Endothelial cell of umbilical vein (primary cell): Measurements from ENCODE around the gene FGF2. TPM values are rescaled to one million over a fixed set of nuclear protein-coding genes. Genes with fewer than 3 reads are reported as not detected.

Source experiments
- BruUV-seq: library from RNA; stranded (reverse); fragments of 400-500 nt; replicated peaks from 2 replicates; lab custom pipeline; 2021; lab: Mats Ljungman, UMichigan
- CTCF ChIA-PET: fragments of 300-600, 350-600 bp; sonication (Branson Sonifier 250); formaldehyde crosslinking; loops from one replicate; lab custom pipeline; 2021; ENCODE audit warnings: antibody characterized with exemption, inconsistent platforms; lab: Charles Lee
- POLR2A ChIA-PET: fragments of 300-600, 350-600 bp; sonication (Branson Sonifier 250); formaldehyde crosslinking; loops from one replicate; lab custom pipeline; 2021; ENCODE audit warnings: antibody characterized with exemption, inconsistent platforms; lab: Charles Lee
- DNase-seq: peaks from one replicate; pipeline ENCODE4 v3.0.0-alpha.2; 2011; ENCODE audit warnings: low read depth, low spot score
- FAIRE-seq: peaks from 2 replicates; lab custom pipeline; 2011; peaks lifted over from hg19 to GRCh38; lab: Jason Lieb, UNC
- H2AFZ ChIP-seq: 2 replicates; pipeline ENCODE4 v1.6.0; 2012; ENCODE audit warnings: low read depth, low read length, control low read depth, inconsistent platforms
- H3K27ac ChIP-seq: 2 replicates; pipeline ENCODE4 v1.5.1; 2011; ENCODE audit warnings: low read depth, mild to moderate bottlenecking, control low read depth, low read length, moderate library complexity; ENCODE audit not compliant: insufficient read depth
- H3K27me3 ChIP-seq, 2 experiments: 2 replicates each; pipeline versions ENCODE4 v1.6.0 to v1.6.1; 2011; ENCODE audit warnings: low read length in 2 of 2, mixed read lengths in 1 of 2; ENCODE audit not compliant: control insufficient read depth in 2 of 2, insufficient read depth in 2 of 2
- H3K36me3 ChIP-seq, 2 experiments: 2 replicates in 1 of 2; 3 replicates in 1 of 2; pipeline ENCODE4 v1.5.1; 2011; ENCODE audit warnings: low read length in 2 of 2, mild to moderate bottlenecking in 1 of 2, moderate library complexity in 1 of 2; ENCODE audit not compliant: control insufficient read depth in 2 of 2, insufficient read depth in 2 of 2; ENCODE audit errors: extremely low read depth in 1 of 2
- H3K4me1 ChIP-seq: 3 replicates; pipeline ENCODE4 v1.5.1; 2011; ENCODE audit warnings: mild to moderate bottlenecking, low read length; ENCODE audit not compliant: control insufficient read depth, insufficient read depth; ENCODE audit errors: extremely low read depth
- H3K4me2 ChIP-seq: 2 replicates; pipeline ENCODE4 v1.6.1; 2011; ENCODE audit warnings: low read length, control low read depth, mixed read lengths; ENCODE audit not compliant: insufficient read depth
- H3K4me3 ChIP-seq, 3 experiments: fragments of 200-600 bp in 1 of 3; sonication (generic), shearing (Covaris generic) in 1 of 3; replicated peaks in 1 of 3; 2 replicates each; pipeline ENCODE4 v1.5.1; 2011 to 2016; ENCODE audit warnings: control low read depth in 3 of 3, low read length in 3 of 3, mild to moderate bottlenecking in 2 of 3, inconsistent platforms in 1 of 3, low read depth in 1 of 3, moderate library complexity in 1 of 3; ENCODE audit not compliant: insufficient read depth in 1 of 3
- H3K79me2 ChIP-seq: 2 replicates; pipeline ENCODE4 v1.6.0; 2012; ENCODE audit warnings: low read length, inconsistent platforms; ENCODE audit not compliant: control insufficient read depth, insufficient read depth
- H3K9ac ChIP-seq: replicated peaks from 2 replicates; pipeline ENCODE3; 2011; ENCODE audit warnings: low read length, control low read depth; ENCODE audit not compliant: insufficient read depth; ENCODE audit errors: extremely low read depth
- H3K9me1 ChIP-seq: replicated peaks from 3 replicates; pipeline ENCODE4 v1.6.0; 2011; ENCODE audit warnings: mild to moderate bottlenecking, low read length; ENCODE audit not compliant: control insufficient read depth, insufficient read depth; ENCODE audit errors: extremely low read depth
- H3K9me3 ChIP-seq: replicated peaks from 2 replicates; pipeline ENCODE4 v1.5.1; 2012; ENCODE audit warnings: low read length, inconsistent platforms; ENCODE audit not compliant: control insufficient read depth, insufficient read depth
- H4K20me1 ChIP-seq: replicated peaks from 2 replicates; pipeline ENCODE3; 2011; ENCODE audit warnings: mild to moderate bottlenecking, low read length; ENCODE audit not compliant: control insufficient read depth, insufficient read depth; ENCODE audit errors: extremely low read depth
- CTCF ChIP-seq, 2 donors: IDR thresholded peaks; 1 replicate in 1 of 2; 2 replicates in 1 of 2; pipeline ENCODE4 v1.5.1; 2011; ENCODE audit warnings: low read length in 2 of 2, mild to moderate bottlenecking in 2 of 2, moderate library complexity in 2 of 2, control low read depth in 1 of 2, inconsistent platforms in 1 of 2, low read depth in 1 of 2; ENCODE audit not compliant: insufficient read depth in 1 of 2; ENCODE audit errors: extremely low read depth in 1 of 2
- EZH2 ChIP-seq: IDR thresholded peaks from 2 replicates; pipeline ENCODE4 v1.6.1; 2012; ENCODE audit warnings: borderline replicate concordance, low read depth, mild to moderate bottlenecking, moderate library complexity, low read length, inconsistent platforms; ENCODE audit not compliant: severe bottlenecking
- FOS ChIP-seq: IDR thresholded peaks from 2 replicates; pipeline ENCODE4 v1.6.1; 2011; ENCODE audit warnings: mild to moderate bottlenecking, low read length, moderate library complexity, borderline replicate concordance; ENCODE audit not compliant: insufficient read depth
- GATA2 ChIP-seq: IDR thresholded peaks from 2 replicates; pipeline ENCODE4 v1.7.0; 2011; ENCODE audit warnings: low read depth, mild to moderate bottlenecking, moderate library complexity, mixed read lengths, low read length; ENCODE audit not compliant: insufficient read length, insufficient read depth
- JUN ChIP-seq: IDR thresholded peaks from 2 replicates; pipeline ENCODE4 v1.6.1; 2011; ENCODE audit warnings: borderline replicate concordance, low read depth; ENCODE audit not compliant: insufficient read length, insufficient read depth
- MAX ChIP-seq: IDR thresholded peaks from 2 replicates; pipeline ENCODE4 v1.6.1; 2011; ENCODE audit not compliant: insufficient read depth, insufficient read length
- MYC ChIP-seq: IDR thresholded peaks from one replicate; pipeline ENCODE4 v1.6.1; 2011; ENCODE audit warnings: mild to moderate bottlenecking, low read depth, low read length
- POLR2A ChIP-seq: IDR thresholded peaks from 2 replicates; pipeline ENCODE4 v1.6.1; 2012; ENCODE audit warnings: low read depth, mild to moderate bottlenecking, control low read depth, low read length
- POLR2AphosphoS5 ChIP-seq: IDR thresholded peaks from 2 replicates; pipeline ENCODE4 v1.6.1; 2012; ENCODE audit warnings: low read depth, mild to moderate bottlenecking, control low read depth, low read length, moderate library complexity; ENCODE audit not compliant: insufficient read depth
- dilution Hi-C: fragments of 300-500 bp; cut with MboI; formaldehyde crosslinking; loops from one replicate; pipeline ENCODE4 v1.15.0; 2019; ENCODE audit warnings: low sequenced_read_pairs; ENCODE audit not compliant: extremely low pct_ligation_motif_present
- intact Hi-C: fragments of 100-400 bp; cut with micrococcal nuclease; formaldehyde crosslinking; loops from one replicate; pipeline ENCODE4 v1.10.0; 2022
- polyA plus RNA-seq, 4 experiments: library from polyadenylated mRNA; depleted of rRNA in 3 of 4; stranded (reverse) in 3 of 4; unstranded in 1 of 4; fragments of >200 nt; gene quantifications; 2 replicates each; pipeline versions ENCODE4 v1.2.1 to v1.2.3, GENCODE V29; 2011 to 2012; ENCODE audit warnings: missing spikeins in 1 of 4
- total RNA-seq: library from RNA; stranded (reverse); gene quantifications from 2 replicates; pipeline ENCODE4 v1.2.3, GENCODE V29; 2021

The FGF2 gene
- total and polyA plus RNA-seq, 2 donors (not counting 3 experiments of a cell fraction or from before 2014, with no cell fraction given) = 4.6 to 23.9 TPM

GRCh38 chr4:122783301-122784215, 43.1 kb upstream of the FGF2 start:
- H3K4me3 ChIP-seq = no peak overlapping the region
- no peaks in the 10 kb centered on the region for H3K36me3 ChIP-seq
- POLR2A ChIA-PET = interaction anchor here (0.7 to 1.4 kb wide), 2 partner anchors 10 to 20 kb away, joined by 3 read pairs; no protein-coding TSS in a partner anchor
- dilution Hi-C loops (no loop called here), intact Hi-C loops (loop anchor here (1.0 to 2.0 kb wide), 4 partner anchors 8 to 44 kb away; no protein-coding TSS in a partner anchor)
- H4K20me1 ChIP-seq = no peaks in the 10 kb centered on the region
- peaks cover 20% of the 10 kb centered on the region for H3K4me1 ChIP-seq
- FAIRE-seq (peak; percentile 88), DNase-seq (peak; percentile 86)
- peak overlapping the region; percentile 32 for H2AFZ ChIP-seq
- peak overlapping the region; percentile 20 for H3K4me2 ChIP-seq
- BruUV-seq = TSS peak; percentile 75
- no peaks in the 10 kb centered on the region for H3K9me3 ChIP-seq
- TF ChIP-seq MYC (no peak), MAX (no peak), CTCF (IDR thresholded peaks at IDR 0.05; ENCODE audit: extremely low read depth in 1 of 2, insufficient read depth in 1 of 2, low read depth in 1 of 2, low read length in 2 of 2) (no peak), POLR2A (peak; percentile 13), FOS (no peak), POLR2AphosphoS5 (peak; percentile 65), JUN (peak; percentile 88), GATA2 (no peak), EZH2 (no peak)
- H3K27ac ChIP-seq = peak overlapping the region; percentile 64
- CTCF ChIA-PET = interaction anchor here (0.7 to 2.2 kb wide), 12 partner anchors 13 to 147 kb away, joined by 3 to 13 read pairs (median 6); partner anchors contain the start of gene BBS12
- H3K79me2 ChIP-seq = no peaks in the 10 kb centered on the region
- H3K9ac ChIP-seq = peak overlapping the region; percentile 27
- H3K27me3 ChIP-seq = no peaks in the 10 kb centered on the region
- no peaks in the 10 kb centered on the region for H3K9me1 ChIP-seq
